Hepatocyte (in vitro differentiated cells): ENCODE measurements around the gene GTPBP3.

Experiments
- CTCF ChIP-seq: fragments of 200-600 bp; sonication (generic); IDR thresholded peaks from 2 replicates; pipeline ENCODE4 v1.5.1; 2016; ENCODE audit warnings: antibody characterized with exemption, mild to moderate bottlenecking; ENCODE audit not compliant: poor library complexity
- EZH2 ChIP-seq: fragments of 200-600 bp; sonication (generic); IDR thresholded peaks from 2 replicates; pipeline ENCODE4 v1.6.1; 2016; ENCODE audit warnings: antibody characterized with exemption, mild to moderate bottlenecking, borderline replicate concordance
- EZH2phosphoT487 ChIP-seq: fragments of 200-600 bp; sonication (generic); IDR thresholded peaks from one replicate; pipeline ENCODE4 v1.6.1; 2018; ENCODE audit warnings: antibody characterized with exemption, mild to moderate bottlenecking, low read depth, moderate library complexity; ENCODE audit not compliant: unreplicated experiment, severe bottlenecking

GRCh38 chr19:17311455-17312188 lies 25.7 kb upstream of the GTPBP3 start:
- no peak for TF ChIP-seq CTCF
- no peak for TF ChIP-seq EZH2phosphoT487
- TF ChIP-seq EZH2 = no peak
